GM21825 (cell line): ENCODE results near the gene IL3RA.
"Not testable (repeated sequence)": the region's sequence is repeated elsewhere in the genome, so short reads cannot be mapped to it uniquely, and the experiment has no call there.

Source experiments
- ATAC-seq: cut with Tn5 transposase; IDR thresholded peaks from one replicate; pipeline ENCODE4 v1.9.1; 2021; ENCODE audit warnings: mild to moderate bottlenecking, moderate library complexity; ENCODE audit not compliant: unreplicated experiment

The IL3RA gene

DNA sequence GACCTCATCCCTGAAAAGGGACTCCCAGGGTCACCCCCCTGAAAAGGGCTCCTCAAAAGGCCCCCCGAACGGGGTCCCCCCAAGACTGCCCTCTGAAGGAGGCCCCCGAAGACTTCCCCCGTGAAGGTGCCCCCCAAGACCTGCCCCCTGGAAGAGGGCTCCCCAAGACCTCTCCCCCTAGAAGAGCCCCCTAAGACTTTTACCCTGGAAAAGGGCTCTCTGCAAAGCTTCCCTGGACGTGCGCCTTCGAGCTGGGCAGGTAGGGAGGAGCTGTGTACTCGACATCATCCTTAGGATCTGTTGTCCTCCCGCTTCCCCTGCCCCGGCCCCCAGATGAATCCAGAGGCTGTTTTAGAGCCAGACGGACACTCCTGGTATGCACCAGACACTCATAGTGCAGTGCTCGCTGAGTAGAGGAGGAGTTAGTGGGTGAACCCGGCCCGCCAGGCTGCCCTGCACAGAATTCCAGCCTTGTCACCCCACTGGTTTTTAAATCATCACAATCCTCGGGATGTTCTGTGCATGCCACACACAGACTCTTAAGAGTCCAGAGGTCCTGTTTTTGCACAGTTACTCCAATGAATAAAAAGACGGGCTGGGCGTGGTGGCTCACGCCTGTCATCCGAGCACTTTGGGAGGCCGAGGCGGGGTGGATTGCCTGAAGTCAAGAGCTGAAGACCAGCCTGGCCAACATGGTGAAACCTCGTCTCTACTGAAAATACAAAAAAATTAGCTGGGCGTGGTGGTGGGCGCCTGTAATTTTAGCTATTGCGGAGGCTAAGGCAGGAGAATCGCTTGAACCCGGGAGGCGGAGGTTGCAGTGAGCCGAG lies 61.1 kb downstream of the IL3RA start:
- ATAC-seq = no peak

DNA sequence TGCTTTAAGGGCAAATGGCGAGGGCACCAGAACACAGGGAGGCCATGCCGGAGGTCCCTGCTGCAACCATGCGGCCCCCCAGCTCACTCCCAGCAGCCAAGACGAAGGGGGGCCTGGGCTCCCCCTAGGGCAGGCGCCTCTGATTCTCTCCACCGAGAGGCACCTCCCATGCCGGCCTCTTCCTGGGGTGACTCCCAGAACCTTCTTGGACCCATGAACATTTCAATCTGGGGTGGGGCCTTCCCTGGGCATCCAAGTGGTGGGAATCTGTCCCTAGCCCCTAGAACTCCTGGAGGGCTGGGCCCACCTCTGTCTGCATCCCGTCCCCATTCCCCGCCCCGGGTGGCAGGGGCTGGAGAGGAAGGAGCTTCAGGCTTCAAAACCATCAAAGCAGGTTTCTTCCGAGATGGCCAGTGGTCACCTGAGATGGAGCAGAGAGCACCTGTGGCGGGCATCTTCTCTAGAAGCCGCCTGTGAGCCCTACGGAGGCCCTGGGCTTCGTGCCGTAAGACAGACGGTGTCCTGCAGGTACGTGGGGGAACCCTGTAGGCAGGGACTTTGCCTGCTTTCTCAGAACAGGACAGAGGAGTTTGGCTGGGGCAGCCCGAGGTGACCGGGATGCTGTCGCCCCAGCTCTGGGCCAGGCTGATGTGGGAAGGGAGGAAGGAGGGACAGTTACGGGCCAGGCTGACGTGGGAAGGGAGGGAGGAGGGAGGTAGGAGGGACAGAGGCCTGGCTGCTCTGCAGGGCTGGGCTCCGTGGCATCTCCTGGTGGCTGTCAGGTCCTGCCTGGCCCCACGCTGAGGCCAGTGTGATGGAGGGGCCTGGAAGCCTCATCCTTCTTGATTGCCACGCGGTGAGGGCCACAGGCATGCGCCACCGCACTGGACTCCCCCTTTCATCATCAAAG lies 62.1 kb downstream of the IL3RA start:
- ATAC-seq = no peak

DNA sequence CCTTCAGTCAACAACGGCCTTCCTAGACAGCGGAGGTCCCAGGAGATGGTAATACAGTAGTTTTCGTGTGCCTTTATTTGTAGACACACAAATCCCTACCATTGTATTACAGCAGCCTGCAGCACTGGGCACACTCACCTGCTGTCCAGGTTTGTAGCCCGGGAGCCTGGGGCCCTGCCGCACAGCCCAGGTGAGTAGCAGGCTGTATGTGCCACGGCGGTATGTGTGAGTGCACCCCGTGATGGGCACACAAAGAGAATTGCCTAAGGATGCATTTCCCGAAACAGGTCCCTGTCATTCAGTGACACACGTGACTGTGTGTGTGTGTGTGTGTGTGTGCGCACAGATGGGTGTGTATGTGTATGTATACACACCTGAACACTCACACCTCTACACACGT lies 63.5 kb downstream of the IL3RA start:
- ATAC-seq = no peak

DNA sequence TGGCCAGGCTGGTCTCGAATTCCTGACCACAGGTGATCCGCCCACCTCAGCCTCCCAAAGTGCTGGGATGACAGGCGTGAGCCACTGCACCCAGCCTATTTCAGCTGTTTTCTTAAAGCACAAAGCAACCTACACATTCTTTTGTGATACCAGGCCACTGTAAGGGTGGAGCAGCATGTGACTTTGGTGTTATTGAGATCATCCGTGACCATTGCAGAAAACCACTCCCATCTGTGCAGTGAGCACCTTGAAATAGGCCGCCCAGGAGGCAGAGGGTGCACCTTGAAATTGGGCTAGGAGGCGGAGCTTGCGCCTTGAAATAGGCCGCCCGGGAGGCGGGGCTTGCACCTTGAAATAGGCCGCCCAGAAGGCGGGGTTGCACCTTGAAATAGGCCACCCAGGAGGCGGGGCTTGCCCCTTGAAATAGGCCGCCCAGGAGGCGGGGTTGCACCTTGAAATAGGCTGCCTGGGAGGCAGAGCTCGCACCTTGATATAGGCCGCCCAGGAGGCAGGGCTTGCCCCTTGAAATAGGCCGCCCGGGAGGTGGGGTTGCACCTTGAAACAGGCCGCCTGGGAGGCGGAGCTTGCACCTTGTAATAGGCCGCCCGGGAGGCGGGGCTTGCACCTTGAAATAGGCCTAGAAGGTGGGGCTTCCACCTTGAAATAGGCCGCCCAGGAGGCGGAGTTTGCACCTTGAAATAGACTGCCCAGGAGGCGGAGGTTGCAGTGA lies 64.3 kb downstream of the IL3RA start:
- ATAC-seq = no peak

DNA sequence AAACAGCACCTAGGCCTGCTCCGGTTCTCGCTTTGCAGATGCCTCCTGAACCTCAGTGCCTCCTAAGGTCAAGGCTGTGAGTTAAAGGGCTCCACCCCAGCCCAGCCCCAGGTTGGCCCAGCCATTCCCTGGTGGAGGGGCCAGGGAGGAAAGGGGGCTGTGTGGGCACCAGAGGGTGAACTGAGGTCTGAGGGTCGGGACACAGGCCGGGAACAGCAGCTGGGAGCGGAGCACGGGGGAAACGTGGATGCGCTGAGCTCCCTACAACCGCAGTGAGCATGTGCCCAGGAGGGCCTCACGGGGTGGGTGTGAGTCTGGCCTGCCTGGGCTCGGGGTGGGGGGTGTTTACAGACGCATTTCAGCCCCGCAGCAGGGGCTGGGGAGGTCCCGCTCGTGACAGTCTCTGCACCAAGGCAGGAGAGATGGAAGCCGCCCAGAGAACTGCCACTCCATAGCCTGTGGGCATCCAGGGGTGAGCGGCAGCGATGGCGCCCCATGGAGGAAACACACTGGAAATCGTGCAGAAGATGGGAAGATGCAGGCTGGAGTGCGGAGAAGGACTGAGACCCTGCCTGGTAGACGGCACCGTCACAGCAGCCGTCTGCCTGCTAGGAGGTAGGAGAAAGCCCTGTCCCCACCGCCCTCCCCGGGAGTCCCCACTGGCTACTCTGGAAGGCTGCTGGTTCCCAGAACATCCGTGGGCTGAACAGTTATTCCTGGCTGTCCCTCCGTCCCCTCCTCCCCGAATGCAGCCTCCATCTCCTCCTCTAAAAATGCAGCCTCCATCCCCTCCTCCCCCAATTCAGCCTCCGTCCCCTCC lies 65.2 kb downstream of the IL3RA start:
- no peak for ATAC-seq

DNA sequence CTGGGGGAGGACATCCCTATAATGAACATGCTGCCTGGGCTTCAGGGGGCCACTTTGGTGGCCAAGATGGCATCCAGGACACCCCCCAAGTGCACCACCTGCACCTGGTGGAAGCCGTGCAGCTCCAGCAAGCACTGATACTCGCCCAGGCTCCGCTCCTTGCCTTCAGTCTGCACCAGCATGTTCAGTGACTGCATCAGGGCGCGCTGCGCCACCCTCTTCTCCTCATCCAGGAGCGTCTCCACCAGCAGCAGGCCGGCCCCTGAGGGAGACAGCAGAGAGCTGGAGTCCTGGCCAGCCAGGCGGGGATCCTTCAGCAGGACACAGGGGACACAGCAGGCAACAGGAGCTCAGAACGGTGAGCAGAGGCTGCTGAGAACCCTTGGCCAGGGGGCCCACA lies 66.6 kb downstream of the IL3RA start:
- ATAC-seq = no peak

DNA sequence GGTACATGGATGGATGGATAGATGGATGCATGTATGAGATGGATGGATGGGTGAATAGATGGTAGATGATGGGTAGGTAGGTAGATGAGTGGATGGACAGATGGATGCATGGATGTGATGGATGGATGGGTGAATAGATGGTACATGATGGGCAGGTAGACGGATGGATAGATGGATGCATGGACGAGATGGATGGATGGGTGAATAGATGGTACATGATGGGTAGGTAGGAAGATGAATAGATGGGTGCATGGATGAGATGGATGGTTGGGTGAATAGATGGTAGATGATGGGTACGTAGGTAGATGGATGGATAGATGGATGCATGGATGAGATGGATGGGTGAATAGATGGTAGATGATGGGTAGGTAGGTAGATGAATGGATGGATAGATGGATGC lies 67.3 kb downstream of the IL3RA start:
- not testable (repeated sequence) for ATAC-seq

DNA sequence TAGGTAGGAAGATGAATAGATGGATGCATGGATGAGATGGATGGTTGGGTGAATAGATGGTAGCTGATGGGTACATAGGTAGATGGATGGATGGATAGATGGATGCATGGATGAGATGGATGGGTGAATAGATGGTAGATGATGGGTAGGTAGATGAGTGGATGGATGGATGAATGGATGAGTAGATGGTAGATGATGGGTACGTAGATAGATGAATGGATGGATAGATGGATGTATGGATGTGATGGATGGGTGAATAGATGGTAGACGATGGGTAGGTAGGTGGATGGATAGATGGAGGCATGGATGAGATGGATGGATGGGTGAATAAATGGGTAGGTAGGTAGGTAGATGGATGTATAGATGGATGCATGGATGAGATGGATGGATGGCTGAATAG lies 69.2 kb downstream of the IL3RA start:
- ATAC-seq = not testable (repeated sequence)

DNA sequence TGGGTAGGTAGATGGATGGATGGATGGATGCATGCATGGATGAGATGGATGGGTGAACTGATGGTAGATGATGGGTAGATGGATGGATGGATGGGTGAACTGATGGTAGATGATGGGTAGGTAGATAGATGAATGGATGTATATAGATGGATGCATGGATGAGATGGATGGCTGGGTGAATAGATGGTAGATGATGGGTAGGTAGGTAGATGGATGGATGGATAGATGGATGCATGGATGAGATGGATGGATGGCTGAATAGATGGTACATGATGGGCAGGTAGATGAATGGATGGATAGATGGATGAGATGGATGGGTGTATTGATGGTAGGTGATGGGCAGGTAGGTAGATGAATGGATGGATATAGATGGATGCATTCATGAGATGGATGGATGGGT lies 70.5 kb downstream of the IL3RA start:
- ATAC-seq = no peak

DNA sequence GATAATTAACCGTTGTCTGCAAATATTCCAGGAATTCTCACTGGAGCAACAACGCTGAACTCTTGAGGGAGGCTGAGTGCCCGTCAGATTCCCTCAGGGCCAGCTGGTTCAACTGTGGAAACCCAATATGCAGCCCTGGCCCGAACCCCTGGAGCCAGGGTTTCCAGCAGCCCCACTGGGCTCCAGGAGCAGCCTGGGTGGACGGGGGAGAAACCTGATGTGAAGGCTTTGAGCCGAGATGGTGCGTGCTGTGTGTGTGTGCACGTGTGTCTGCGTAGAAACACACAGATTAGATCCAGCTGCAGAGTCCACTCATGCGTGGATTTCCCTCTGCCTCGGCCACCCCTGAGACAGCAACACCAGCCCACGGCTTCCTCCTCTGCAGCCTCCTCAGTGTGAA lies 74.7 kb downstream of the IL3RA start:
- no peak for ATAC-seq

DNA sequence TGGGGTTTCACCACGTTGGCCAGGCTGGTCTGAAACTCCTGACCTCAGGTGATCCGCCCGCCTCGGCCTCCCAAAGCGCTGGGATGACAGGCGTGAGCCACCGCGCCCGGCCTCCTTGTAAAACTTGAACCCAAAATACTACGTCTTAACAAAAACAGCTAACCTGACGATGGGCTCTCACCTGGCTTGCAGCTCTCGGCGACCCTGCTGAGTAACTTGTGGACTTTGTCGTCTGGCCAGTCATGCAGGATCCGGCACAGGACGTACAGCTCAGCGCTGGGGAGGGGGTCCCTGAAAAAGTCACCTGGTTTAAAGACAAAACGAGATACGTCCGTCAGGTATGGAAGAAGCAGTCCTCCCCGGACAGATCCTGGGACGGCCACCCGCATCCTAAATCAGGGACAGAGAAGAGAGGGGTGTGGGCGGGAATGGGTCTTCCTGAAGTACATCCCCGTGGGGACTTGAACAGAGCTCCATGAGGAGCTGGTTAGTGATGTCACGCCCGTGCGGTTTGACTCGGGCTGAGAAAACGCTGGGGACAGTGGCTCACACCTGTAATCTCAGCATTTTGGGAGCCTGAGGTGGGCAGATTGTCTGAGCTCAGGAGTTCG lies 76.1 kb downstream of the IL3RA start:
- no peak for ATAC-seq

DNA sequence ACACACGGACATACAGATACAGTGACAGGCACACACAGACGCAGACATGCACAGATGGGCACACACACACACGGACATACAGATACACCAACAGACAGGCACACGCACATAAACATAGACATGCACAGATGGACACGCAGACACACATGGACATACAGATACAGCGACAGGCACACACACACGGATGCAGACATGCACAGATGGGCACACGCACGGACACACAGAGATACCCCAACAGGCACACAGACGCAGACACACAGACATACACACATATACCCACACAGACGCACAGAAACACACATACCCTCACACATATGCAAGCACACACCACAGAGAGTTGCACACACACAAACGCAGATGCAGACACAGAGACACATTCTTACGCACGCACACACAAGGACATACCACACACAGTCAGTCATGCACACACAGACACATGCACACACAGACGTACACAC lies 79.8 kb downstream of the IL3RA start:
- ATAC-seq = no peak

DNA sequence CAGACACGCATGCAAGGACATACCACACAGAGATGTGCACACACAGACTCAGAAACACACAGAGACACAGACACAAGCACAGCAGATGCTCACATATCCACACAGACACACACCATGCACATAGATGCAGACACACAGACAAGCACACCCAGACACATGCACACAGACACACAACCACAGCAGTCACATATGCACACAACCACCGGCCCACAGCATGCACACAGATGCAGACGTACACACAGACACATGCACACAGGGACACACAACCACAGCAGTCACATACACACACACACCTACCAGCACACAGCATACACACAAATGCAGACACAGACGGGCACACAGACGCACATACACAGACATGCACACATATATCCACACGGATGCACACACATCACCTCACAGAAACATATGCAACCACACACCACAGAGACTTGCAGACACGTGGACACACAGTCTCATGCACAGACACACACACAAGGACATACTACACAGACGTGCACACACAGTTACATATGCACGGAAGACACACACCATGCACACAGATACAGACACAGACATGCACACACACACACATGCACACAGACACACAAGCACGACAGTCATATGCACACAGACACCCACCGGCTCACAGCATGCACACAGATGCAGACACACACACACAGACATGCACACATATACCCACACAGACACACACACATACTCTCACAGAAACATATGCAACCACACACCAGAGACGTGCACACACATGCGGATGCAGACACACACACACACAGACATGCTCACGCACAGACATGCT lies 80.6 kb downstream of the IL3RA start:
- no peak for ATAC-seq

DNA sequence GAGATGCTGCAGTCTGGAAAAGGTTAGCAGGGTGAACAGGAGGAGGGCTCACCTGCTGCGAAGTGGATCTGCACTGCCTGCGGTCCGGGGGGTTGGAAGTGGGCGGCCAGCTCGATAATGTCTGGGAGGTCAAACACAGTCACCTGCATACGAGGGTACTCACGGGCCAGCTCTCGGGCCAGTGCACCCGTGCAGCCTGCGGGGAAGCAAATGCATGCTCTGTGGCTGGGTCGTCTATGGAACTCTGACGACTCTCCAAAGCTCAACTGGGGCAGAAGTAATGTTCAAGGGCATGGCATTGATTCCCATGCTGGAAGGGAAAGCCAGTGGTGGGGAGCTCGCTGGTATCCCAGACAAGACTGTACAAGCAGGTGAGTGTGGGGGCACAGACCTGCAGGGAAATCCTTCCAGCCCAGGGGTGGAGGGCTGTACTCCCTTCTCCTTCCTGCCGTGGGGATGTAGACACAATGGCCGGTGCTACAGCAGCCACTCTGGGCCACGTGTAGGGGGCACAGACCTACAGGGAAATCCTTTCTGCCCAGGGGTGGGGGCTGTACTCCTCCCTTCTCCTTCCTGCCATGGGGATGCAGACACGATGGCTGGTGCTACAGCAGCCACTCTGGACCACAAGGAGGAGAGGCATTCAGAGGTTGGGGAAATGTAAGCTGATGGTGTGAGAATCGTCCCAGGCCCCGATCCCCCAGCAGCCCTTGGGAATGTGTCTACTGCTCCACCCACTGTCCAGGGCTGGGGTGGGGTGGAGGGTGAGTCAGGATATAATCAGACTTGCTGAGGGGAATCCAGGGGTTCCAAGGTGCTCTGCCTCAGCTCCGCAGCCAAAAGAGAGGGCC lies 81.6 kb downstream of the IL3RA start:
- ATAC-seq = no peak

DNA sequence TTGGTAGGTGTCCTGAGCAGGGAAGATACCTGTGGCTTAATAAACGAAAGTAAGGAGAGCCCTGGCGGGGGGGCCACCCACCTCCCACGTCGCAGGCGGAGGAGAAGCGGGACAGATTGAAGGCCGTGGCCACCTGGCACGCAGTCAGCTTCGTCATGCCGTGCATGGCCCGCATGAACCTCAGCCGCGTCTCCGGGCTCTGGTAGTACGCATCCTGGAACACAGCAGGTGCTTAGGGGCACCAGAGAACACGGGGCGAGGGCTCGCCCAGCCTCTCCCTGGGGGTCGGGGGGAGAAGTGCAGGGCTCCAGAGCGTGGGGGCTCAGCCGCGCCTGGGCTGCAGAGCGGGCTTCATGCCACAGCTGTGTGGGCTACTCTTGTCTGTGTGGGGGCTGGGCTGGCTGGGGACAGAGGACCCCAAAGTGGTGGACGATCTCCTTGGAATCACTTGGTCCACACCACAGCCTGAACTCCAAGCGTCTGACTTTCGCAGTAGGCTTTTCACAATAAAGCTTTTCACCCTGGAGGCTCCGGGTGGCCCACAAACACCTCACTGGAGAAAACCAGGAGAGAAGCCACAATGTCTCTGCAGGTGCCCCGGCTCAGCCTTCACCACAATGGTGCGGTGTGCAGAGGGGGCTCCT lies 82.4 kb downstream of the IL3RA start:
- ATAC-seq = no peak

DNA sequence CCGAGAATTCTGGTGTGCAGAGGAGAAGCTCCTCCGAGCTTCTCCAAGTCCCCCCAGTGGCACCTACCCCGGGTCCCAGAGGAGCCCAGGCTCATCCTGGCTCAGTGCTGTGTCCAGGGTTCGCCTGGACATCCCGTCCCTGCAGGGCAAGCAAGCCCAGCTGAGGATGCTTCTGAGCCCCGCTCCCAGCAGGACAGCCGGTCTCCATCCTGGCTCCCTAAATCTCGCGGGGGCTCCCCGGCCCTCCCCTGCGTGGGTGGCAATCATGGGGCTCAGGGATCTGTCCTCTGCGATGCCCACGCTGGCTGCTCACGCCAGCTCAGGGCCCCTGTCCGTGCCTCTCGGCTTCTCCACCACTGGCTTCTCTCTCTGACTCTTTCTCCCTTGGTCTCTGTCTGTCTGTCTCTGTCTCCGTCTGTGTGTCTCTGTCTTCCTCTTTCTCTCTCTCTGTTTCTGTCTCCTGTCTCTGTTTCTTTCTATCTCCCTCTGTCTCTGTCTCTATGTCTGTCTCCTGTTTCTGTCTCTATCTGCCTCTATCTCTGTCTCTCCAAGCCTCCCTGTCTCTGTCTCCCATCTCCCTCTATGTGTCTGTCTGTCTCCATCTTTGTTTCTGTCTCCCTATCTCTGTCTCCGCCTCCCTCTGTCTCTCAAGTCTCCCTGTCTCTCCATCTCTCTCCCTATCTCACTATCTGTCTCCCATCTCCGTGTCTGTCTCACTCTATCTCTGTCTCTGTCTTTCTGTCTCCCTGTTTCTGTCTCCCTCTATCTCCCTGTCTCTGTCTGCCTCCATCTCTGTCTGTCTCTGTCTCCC lies 83.2 kb downstream of the IL3RA start:
- no peak for ATAC-seq

DNA sequence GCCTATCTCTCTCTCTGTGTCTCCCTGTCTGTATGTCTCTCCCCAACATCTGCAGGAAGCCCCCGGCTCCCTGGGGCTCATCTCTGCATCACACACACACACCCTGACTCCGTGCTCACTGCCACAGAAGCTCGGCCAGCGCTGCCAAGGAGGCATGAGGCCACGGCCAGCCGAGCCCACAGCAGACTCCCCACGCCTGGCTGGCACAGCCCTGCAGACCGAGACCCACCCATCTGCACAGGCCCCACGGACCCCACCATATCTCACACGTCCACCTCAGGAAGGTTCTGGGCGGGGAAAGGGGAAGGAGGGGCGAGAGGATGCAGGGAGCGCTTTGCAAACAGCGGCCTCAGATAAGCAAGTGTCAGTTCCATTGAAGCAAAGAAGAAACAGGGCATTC lies 83.8 kb downstream of the IL3RA start:
- no peak for ATAC-seq
